HFF-Myc (cell line): ENCODE results near the gene GPR87.

Experiments used
- DNase-seq: peaks from one replicate; pipeline ENCODE4 v3.0.0-alpha.2; 2011; ENCODE audit warnings: low read depth; ENCODE audit errors: extremely low read depth
- H3K4me3 ChIP-seq: replicated peaks from 2 replicates; pipeline ENCODE4 v1.5.1; 2011; ENCODE audit warnings: low read depth, mild to moderate bottlenecking, control low read depth, low read length
- TF ChIP-seq, protein P1 (sequence below): IDR thresholded peaks from 2 replicates; pipeline ENCODE4 v1.5.1; 2012; ENCODE audit warnings: mild to moderate bottlenecking, low read depth, low read length, control low read depth; ENCODE audit errors: missing control alignments

Gene GPR87

DNA sequence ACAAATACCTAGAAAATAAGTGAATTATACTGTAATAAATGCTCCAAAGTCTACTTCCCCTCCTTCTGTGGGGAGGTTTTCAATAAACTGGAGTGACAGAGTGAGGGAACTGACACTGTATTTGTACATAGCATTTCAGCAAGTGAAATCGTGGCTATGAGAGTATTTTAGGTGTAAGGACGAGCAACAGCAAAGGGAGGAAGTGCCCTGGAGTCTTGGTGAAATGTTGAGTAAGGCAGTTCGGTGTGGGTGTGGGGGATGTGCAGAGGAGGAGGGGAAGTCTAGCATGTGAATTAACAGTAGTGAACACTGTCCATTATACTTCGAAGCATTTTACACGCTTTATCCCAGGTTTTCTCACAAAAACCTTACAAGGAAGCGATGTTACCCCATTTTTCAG lies 30.8 kb upstream of the GPR87 start:
- TF ChIP-seq, protein P1, sequence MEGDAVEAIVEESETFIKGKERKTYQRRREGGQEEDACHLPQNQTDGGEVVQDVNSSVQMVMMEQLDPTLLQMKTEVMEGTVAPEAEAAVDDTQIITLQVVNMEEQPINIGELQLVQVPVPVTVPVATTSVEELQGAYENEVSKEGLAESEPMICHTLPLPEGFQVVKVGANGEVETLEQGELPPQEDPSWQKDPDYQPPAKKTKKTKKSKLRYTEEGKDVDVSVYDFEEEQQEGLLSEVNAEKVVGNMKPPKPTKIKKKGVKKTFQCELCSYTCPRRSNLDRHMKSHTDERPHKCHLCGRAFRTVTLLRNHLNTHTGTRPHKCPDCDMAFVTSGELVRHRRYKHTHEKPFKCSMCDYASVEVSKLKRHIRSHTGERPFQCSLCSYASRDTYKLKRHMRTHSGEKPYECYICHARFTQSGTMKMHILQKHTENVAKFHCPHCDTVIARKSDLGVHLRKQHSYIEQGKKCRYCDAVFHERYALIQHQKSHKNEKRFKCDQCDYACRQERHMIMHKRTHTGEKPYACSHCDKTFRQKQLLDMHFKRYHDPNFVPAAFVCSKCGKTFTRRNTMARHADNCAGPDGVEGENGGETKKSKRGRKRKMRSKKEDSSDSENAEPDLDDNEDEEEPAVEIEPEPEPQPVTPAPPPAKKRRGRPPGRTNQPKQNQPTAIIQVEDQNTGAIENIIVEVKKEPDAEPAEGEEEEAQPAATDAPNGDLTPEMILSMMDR = no peak

DNA sequence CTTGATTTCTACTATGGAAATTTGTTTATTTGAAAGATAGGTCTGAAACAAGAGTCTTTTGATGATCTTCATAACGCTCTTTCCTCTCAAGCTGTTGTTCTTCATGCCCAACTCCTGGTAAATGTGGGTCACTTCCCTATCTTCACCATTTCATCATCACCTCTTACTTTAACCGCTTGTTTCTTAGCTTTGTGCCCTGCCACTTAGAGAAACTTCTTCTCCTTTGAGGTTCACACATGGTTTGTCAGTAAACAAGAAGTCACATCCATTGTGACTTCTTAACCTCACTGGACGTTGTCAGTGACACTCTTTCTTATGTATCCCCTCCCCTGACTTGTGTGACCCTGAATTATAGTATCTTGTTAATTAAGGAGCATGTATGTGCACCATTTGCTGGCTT lies 29.7 kb upstream of the GPR87 start:
- H3K4me3 ChIP-seq = no peak overlapping the region
- TF ChIP-seq, protein P1 = no peak
- DNase-seq = no peak

More for the DNA sequence above, 30.8 kb upstream of the GPR87 start:
- no peak overlapping the region for H3K4me3 ChIP-seq
- DNase-seq = no peak

DNA sequence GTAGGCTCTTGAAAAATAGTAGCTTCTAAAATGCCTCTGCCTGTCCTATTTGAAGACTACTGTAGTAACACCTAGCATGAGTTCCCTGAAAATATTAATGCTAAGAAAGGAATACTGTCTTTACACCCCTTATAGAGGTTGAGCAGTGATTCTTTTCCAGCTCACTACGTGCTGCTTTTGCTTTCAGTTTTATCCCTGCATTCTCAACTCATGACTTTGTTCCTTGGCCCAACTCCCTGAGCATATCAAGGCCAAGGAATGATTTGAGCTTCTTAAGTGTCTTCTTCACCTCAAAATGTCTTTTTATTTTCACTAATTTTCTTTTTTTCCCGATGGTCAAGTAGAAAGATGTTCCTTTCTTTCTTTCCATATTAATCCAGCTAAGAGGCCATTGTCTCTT lies 29.2 kb upstream of the GPR87 start:
- no peak for DNase-seq
- TF ChIP-seq, protein P1 = no peak
- no peak overlapping the region for H3K4me3 ChIP-seq

DNA sequence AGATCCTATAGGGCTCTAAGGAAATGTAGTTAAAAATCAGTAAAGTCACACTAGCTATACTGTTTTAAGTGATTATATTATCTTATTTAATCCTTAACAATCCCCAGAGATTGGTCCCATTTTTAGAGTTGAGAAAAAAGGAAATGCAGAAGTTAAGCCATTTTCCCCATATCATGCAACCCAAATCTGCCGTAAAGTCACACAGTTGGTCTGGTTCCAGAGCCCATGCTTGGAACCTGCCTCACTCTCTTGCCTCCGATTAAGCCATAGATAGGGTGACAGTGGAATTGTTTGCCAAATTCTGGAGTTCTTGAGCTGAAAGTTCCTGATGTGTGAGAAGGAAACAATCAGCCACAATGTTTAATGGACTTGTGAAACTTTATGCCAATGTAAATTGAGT lies 15.1 kb upstream of the GPR87 start:
- no peak for DNase-seq
- TF ChIP-seq, protein P1 = no peak
- no peak overlapping the region for H3K4me3 ChIP-seq

DNA sequence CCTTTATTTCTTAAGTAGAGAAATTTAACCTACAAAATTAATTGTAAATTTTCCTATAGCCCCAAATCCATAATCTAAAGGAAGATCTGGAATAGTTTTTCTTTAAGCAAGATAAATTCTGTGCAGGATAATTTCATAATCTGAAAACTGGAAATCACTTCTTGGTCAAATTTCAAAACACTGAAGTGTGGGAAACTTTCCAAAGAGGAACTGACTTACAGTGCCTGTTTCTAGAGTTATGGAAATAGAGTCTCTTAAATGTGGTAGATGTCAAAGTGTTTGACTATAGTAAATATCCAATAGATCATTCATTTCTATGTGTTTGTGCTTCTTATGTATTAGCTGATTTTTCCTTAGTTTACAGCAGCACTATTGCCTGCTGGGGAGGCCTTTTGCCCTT lies 14.3 kb upstream of the GPR87 start:
- H3K4me3 ChIP-seq = no peak overlapping the region
- TF ChIP-seq, protein P1 = no peak
- DNase-seq = no peak

DNA sequence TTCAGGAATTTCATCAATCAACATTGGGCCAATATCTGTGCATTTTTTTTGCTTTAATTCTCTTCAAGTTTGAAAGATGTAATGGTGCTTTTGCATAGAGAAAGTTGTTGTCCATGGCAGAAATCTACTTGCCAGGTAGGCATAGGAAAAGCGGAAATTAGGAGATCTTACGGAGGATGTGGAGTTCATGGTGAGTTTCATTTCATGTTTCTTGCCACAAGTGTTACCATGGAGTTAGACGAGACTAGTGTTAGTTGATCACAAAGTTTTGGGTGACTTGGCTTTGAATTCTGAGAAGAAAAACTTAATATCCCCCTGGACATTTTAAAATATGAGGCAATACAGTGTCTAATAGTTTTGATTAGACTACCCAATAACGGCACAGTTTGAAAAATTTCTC lies 13.8 kb upstream of the GPR87 start:
- TF ChIP-seq, protein P1 = no peak
- no peak overlapping the region for H3K4me3 ChIP-seq
- no peak for DNase-seq

DNA sequence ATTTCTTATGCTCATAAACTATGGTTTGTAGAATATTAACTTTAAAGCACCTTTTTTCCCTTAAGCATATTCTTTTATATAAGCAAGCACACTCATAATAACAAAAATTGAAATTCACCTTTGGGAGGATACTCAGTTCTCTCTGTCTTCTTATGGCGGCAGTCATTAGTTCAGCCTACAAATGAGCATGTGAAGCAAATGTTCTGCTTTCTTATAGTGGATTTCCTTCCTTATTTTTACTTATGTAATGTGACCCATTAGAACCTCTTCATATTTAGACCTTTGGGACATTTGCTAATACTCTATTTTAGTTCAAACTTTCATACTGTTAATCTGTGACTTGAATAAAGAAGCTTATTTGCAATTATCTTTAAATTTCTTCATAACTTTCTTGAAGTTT lies 12.7 kb upstream of the GPR87 start, which contains the start of gene P2RY13:
TSS of gene P2RY13 (minus strand) at position 187 of the 400 bp plus-strand sequence. CDS start at position 166, 21 bp downstream.
- no peak for DNase-seq
- TF ChIP-seq, protein P1 = no peak
- H3K4me3 ChIP-seq = no peak within 1 kb of the TSS
